B cell (primary cell): ENCODE data around the gene ZNF45.

ENCODE experiments used
- EZH2 ChIP-seq: IDR thresholded peaks from 2 replicates; pipeline ENCODE4 v1.6.1; 2012; ENCODE audit warnings: borderline replicate concordance, low read depth, mild to moderate bottlenecking, moderate library complexity, low read length; ENCODE audit not compliant: insufficient read depth, poor library complexity, severe bottlenecking
- TF ChIP-seq, protein P1 (sequence below): fragments of 200-600 bp; IDR thresholded peaks from one replicate; pipeline ENCODE4 v1.8.0; 2022; ENCODE audit warnings: antibody characterized with exemption, mild to moderate bottlenecking

DNA sequence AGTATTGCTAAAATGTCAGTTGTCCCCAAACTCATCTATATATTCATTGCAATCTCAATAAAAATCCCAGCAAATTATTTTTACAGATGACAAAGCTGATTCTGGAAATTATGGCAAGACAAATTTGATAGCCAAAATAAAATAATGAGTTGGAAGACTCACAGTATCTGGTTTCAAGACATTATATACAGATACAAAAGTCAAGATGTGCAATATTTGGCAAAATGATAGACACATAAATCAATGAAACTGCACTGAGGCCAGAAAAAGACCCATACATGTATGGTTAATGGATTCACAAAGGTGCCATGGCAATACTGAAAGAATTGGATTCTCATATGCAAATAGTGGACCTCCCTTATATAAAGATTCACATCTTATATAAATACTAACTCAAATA lies 24.2 kb downstream of the ZNF45 start:
- TF ChIP-seq, protein P1, sequence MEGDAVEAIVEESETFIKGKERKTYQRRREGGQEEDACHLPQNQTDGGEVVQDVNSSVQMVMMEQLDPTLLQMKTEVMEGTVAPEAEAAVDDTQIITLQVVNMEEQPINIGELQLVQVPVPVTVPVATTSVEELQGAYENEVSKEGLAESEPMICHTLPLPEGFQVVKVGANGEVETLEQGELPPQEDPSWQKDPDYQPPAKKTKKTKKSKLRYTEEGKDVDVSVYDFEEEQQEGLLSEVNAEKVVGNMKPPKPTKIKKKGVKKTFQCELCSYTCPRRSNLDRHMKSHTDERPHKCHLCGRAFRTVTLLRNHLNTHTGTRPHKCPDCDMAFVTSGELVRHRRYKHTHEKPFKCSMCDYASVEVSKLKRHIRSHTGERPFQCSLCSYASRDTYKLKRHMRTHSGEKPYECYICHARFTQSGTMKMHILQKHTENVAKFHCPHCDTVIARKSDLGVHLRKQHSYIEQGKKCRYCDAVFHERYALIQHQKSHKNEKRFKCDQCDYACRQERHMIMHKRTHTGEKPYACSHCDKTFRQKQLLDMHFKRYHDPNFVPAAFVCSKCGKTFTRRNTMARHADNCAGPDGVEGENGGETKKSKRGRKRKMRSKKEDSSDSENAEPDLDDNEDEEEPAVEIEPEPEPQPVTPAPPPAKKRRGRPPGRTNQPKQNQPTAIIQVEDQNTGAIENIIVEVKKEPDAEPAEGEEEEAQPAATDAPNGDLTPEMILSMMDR: no peak
- no peak for TF ChIP-seq EZH2
